ENCODE measurements around the gene ANXA2. TPM values are rescaled to one million over a fixed set of nuclear protein-coding genes. Genes with fewer than 3 reads are reported as not detected.

The ANXA2 gene
- total RNA-seq, 2 experiments from 2014 or later = 26.5 to 43.4 TPM

- H3K9me2 ChIP-seq (ENCODE audit: insufficient read depth, low read length) = no peaks in the 10 kb centered on the region
- H3K4me1 ChIP-seq (ENCODE audit: insufficient read depth, low read length, poor library complexity, severe bottlenecking) = no peaks in the 10 kb centered on the region
- H2AFZ ChIP-seq (ENCODE audit: low read length) = no peak overlapping the region
- no peaks in the 10 kb centered on the region for H4K20me1 ChIP-seq (ENCODE audit: insufficient read depth, low read length)
- intact Hi-C loops (cut with micrococcal nuclease; ENCODE audit: unreplicated experiment) = no loop called here
- H3K4me2 ChIP-seq (ENCODE audit: low read length) = no peak overlapping the region
- DNase-seq (ENCODE audit: low spot score) = no peak
- CTCF ChIA-PET (ENCODE audit: unreplicated experiment) = no interaction called here
- H3K79me2 ChIP-seq (ENCODE audit: insufficient read depth, low read depth, low read length) = no peaks in the 10 kb centered on the region
- POLR2A ChIA-PET = no interaction called here
- H3K27ac ChIP-seq (ENCODE audit: low read depth, low read length, poor library complexity, severe bottlenecking) = no peak overlapping the region
- H3K36me3 ChIP-seq (ENCODE audit: insufficient read depth, low read length) = no peaks in the 10 kb centered on the region
- H3K4me3 ChIP-seq (ENCODE audit: low read depth, low read length, poor library complexity, severe bottlenecking) = no peak overlapping the region
- TF ChIP-seq EZH2phosphoT487 (IDR thresholded peaks at IDR 0.05; ENCODE audit: borderline replicate concordance, low read depth, low read length) = no peak
- TF ChIP-seq, protein P1, sequence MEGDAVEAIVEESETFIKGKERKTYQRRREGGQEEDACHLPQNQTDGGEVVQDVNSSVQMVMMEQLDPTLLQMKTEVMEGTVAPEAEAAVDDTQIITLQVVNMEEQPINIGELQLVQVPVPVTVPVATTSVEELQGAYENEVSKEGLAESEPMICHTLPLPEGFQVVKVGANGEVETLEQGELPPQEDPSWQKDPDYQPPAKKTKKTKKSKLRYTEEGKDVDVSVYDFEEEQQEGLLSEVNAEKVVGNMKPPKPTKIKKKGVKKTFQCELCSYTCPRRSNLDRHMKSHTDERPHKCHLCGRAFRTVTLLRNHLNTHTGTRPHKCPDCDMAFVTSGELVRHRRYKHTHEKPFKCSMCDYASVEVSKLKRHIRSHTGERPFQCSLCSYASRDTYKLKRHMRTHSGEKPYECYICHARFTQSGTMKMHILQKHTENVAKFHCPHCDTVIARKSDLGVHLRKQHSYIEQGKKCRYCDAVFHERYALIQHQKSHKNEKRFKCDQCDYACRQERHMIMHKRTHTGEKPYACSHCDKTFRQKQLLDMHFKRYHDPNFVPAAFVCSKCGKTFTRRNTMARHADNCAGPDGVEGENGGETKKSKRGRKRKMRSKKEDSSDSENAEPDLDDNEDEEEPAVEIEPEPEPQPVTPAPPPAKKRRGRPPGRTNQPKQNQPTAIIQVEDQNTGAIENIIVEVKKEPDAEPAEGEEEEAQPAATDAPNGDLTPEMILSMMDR (conservative IDR thresholded peaks at IDR 0.05; ENCODE audit: low read length) = no peak
- no peaks in the 10 kb centered on the region for H3K9me3 ChIP-seq (ENCODE audit: low read length)
- BruUV-seq (replicated peaks) = no TSS peak
Observed at GRCh38 chr15:60370869-60371136, 27.0 kb downstream of the ANXA2 start.

DNA sequence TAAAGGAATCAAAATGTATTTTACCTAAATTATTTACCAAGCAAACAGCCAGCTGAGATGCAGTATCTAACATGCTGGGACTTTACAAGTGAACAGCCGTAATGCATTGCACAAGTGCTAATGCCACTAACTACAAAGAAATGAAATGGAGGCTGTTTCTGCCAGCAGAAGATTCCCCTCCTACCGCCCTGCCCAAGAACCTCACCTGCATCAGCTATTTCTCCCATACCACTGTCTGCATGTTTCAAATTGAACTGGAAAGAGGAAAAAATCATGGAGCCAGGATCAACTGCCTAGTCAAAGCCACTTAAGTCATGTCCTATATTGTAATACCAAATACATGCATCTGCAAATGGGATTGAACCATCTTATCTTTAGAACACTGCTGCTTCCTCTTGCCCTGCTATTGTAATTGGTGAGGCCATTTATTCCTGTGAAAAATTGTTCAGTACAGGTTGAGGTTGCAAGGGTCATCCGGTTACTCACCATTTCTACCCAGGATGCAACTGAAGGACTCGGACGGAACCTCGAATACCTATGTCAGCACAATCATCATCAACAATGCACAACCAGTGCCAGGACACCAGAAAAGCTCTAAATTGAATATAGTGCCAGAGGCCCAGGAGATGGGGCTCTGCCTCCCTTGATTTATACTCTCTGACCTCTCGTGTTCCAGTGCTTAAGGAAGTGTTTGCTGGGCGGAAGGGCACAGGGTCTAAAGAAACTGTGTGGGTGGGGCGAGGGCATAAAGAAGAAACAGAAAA lies 27.5 kb downstream of the ANXA2 start:
- ChIA-PET POLR2A (no interaction called here), CTCF (ENCODE audit: unreplicated experiment) (no interaction called here)
- intact Hi-C loops (cut with micrococcal nuclease; ENCODE audit: unreplicated experiment) = no loop called here
- no peak overlapping the region for H3K4me2 ChIP-seq (ENCODE audit: low read length)
- H3K4me3 ChIP-seq (ENCODE audit: low read depth, low read length, poor library complexity, severe bottlenecking) = no peak overlapping the region
- H3K27ac ChIP-seq (ENCODE audit: low read depth, low read length, poor library complexity, severe bottlenecking) = no peak overlapping the region
- no peaks in the 10 kb centered on the region for H3K9me2 ChIP-seq (ENCODE audit: insufficient read depth, low read length)
- no peak for TF ChIP-seq EZH2phosphoT487 (IDR thresholded peaks at IDR 0.05; ENCODE audit: borderline replicate concordance, low read depth, low read length)
- TF ChIP-seq, protein P1 (conservative IDR thresholded peaks at IDR 0.05; ENCODE audit: low read length) = no peak
- H3K4me1 ChIP-seq (ENCODE audit: insufficient read depth, low read length, poor library complexity, severe bottlenecking) = no peaks in the 10 kb centered on the region
- no peaks in the 10 kb centered on the region for H3K9me3 ChIP-seq (ENCODE audit: low read length)
- H2AFZ ChIP-seq (ENCODE audit: low read length) = no peak overlapping the region
- H4K20me1 ChIP-seq (ENCODE audit: insufficient read depth, low read length) = no peaks in the 10 kb centered on the region
- no peak for DNase-seq (ENCODE audit: low spot score)
- H3K36me3 ChIP-seq (ENCODE audit: insufficient read depth, low read length) = no peaks in the 10 kb centered on the region
- H3K79me2 ChIP-seq (ENCODE audit: insufficient read depth, low read depth, low read length) = no peaks in the 10 kb centered on the region
- no TSS peak for BruUV-seq (replicated peaks)

- DNase-seq (ENCODE audit: low spot score) = no peak
- ChIA-PET CTCF (ENCODE audit: unreplicated experiment) (no interaction called here), POLR2A (no interaction called here)
- TF ChIP-seq, protein P1 (conservative IDR thresholded peaks at IDR 0.05; ENCODE audit: low read length) = no peak
- no peak for TF ChIP-seq EZH2phosphoT487 (IDR thresholded peaks at IDR 0.05; ENCODE audit: borderline replicate concordance, low read depth, low read length)
- H2AFZ ChIP-seq (ENCODE audit: low read length) = no peak overlapping the region
- no peaks in the 10 kb centered on the region for H3K36me3 ChIP-seq (ENCODE audit: insufficient read depth, low read length)
- no peak overlapping the region for H3K4me2 ChIP-seq (ENCODE audit: low read length)
- no peaks in the 10 kb centered on the region for H3K4me1 ChIP-seq (ENCODE audit: insufficient read depth, low read length, poor library complexity, severe bottlenecking)
- intact Hi-C loops (cut with micrococcal nuclease; ENCODE audit: unreplicated experiment) = no loop called here
- H3K9me3 ChIP-seq (ENCODE audit: low read length) = no peaks in the 10 kb centered on the region
- no peak overlapping the region for H3K27ac ChIP-seq (ENCODE audit: low read depth, low read length, poor library complexity, severe bottlenecking)
- no TSS peak for BruUV-seq (replicated peaks)
- H3K9me2 ChIP-seq (ENCODE audit: insufficient read depth, low read length) = no peaks in the 10 kb centered on the region
- no peak overlapping the region for H3K4me3 ChIP-seq (ENCODE audit: low read depth, low read length, poor library complexity, severe bottlenecking)
- H4K20me1 ChIP-seq (ENCODE audit: insufficient read depth, low read length) = no peaks in the 10 kb centered on the region
- no peaks in the 10 kb centered on the region for H3K79me2 ChIP-seq (ENCODE audit: insufficient read depth, low read depth, low read length)
Observed at GRCh38 chr15:60369696-60370095, 28.1 kb downstream of the ANXA2 start.
